ENCODE measurements around the gene ZNF768.

The ZNF768 gene

GRCh38 chr16:30482366-30482765, 44.0 kb downstream of the ZNF768 start:
- TF ChIP-seq GATA3 (IDR thresholded peaks at IDR 0.05; ENCODE audit: low read depth, low read length) (no peak), GATA2 (IDR thresholded peaks at IDR 0.05; ENCODE audit: low read depth, low read length) (no peak)

GRCh38 chr16:30481381-30481780, 45.0 kb downstream of the ZNF768 start:
- TF ChIP-seq GATA2 (IDR thresholded peaks at IDR 0.05; ENCODE audit: low read depth, low read length) (no peak), GATA3 (IDR thresholded peaks at IDR 0.05; ENCODE audit: low read depth, low read length) (no peak)

GRCh38 chr16:30478766-30479478, 47.4 kb downstream of the ZNF768 start:
- TF ChIP-seq GATA2 (IDR thresholded peaks at IDR 0.05; ENCODE audit: low read depth, low read length), result no peak

GRCh38 chr16:30476991-30477390, 49.4 kb downstream of the ZNF768 start:
- TF ChIP-seq GATA2 (IDR thresholded peaks at IDR 0.05; ENCODE audit: low read depth, low read length) (no peak), GATA3 (IDR thresholded peaks at IDR 0.05; ENCODE audit: low read depth, low read length) (no peak)

- TF ChIP-seq GATA2 (IDR thresholded peaks at IDR 0.05; ENCODE audit: low read depth, low read length) (no peak), GATA3 (IDR thresholded peaks at IDR 0.05; ENCODE audit: low read depth, low read length) (no peak)
Observed at GRCh38 chr16:30474684-30475083, 51.7 kb downstream of the ZNF768 start.

- TF ChIP-seq GATA3 (IDR thresholded peaks at IDR 0.05; ENCODE audit: low read depth, low read length) (no peak), GATA2 (IDR thresholded peaks at IDR 0.05; ENCODE audit: low read depth, low read length) (no peak)
Observed at GRCh38 chr16:30474074-30474452, 52.3 kb downstream of the ZNF768 start.
